Measurements from ENCODE around the gene ODC1. TPM values are rescaled to one million over a fixed set of nuclear protein-coding genes. Genes with fewer than 3 reads are reported as not detected.

The ODC1 gene
- total RNA-seq, 1 experiment from 2014 or later: 46.6 TPM

DNA sequence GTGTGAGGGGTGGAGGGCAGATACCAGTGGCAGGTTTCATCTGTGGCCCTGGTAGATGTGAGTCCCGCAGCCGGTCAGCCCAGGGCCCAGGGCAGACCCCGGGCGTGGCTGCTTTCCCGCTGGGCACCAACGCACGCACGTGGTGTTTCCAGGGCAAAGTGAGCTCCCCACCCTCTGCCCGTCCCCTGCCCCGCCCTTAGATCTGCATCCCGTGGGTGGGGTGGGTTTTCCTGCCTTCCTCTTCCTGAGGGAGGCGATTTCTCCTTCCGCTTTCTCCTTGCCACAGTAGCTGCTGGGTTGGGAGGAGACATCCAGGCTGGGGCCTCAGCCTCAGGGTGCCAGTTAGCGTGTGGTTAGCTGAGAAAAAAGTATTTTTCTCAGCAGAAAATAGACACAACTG lies 49.6 kb downstream of the ODC1 start:
- peaks cover 5% of the 10 kb centered on the region for H3K36me3 Mint-ChIP-seq
- H3K27ac Mint-ChIP-seq: no peak overlapping the region
- ChIA-PET POLR2A (no interaction called here), CTCF (interaction anchor here (0.6 to 3.1 kb wide), 2 partner anchors 10 to 74 kb away, joined by 3 to 20 read pairs; no protein-coding TSS in a partner anchor)
- H3K9me3 Mint-ChIP-seq: no peaks in the 10 kb centered on the region
- TF ChIP-seq, protein P1, sequence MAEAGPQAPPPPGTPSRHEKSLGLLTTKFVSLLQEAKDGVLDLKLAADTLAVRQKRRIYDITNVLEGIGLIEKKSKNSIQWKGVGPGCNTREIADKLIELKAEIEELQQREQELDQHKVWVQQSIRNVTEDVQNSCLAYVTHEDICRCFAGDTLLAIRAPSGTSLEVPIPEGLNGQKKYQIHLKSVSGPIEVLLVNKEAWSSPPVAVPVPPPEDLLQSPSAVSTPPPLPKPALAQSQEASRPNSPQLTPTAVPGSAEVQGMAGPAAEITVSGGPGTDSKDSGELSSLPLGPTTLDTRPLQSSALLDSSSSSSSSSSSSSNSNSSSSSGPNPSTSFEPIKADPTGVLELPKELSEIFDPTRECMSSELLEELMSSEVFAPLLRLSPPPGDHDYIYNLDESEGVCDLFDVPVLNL (CRISPR knock-in tag; IDR thresholded peaks at IDR 0.05; ENCODE audit: borderline replicate concordance, low read depth): no peak
- TF ChIP-seq ZNF281 (CRISPR knock-in tag; IDR thresholded peaks at IDR 0.05) (no peak), SP1 (CRISPR knock-in tag; conservative IDR thresholded peaks at IDR 0.05) (no peak), USF2 (CRISPR knock-in tag; IDR thresholded peaks at IDR 0.05) (no peak), SMAD3 (CRISPR knock-in tag; IDR thresholded peaks at IDR 0.05; ENCODE audit: borderline replicate concordance) (no peak)
- no peak overlapping the region for H3K4me3 Mint-ChIP-seq
- no peaks in the 10 kb centered on the region for H3K27me3 Mint-ChIP-seq (ENCODE audit: low read depth)
- DNase-seq (ENCODE audit: low spot score) (no peak), ATAC-seq (no peak)
- H3K4me1 Mint-ChIP-seq: peaks cover 18% of the 10 kb centered on the region

- POLR2A ChIA-PET: no interaction called here
- Mint-ChIP-seq H3K27ac (no peak overlapping the region), H3K36me3 (peaks cover 5% of the 10 kb centered on the region), H3K27me3 (ENCODE audit: low read depth) (no peaks in the 10 kb centered on the region), H3K9me3 (no peaks in the 10 kb centered on the region), H3K4me3 (no peak overlapping the region), H3K4me1 (peaks cover 24% of the 10 kb centered on the region)
- CTCF ChIA-PET: interaction anchor here (1.0 to 3.1 kb wide), 2 partner anchors 11 to 95 kb away, joined by 3 to 20 read pairs; partner anchors contain the start of gene HPCAL1
- DNase-seq (ENCODE audit: low spot score): no peak
- no peak for ATAC-seq
- TF ChIP-seq RORB (CRISPR knock-in tag; IDR thresholded peaks at IDR 0.05) (no peak), TEAD1 (CRISPR knock-in tag; IDR thresholded peaks at IDR 0.05) (no peak), KAT7 (CRISPR knock-in tag; IDR thresholded peaks at IDR 0.05; ENCODE audit: borderline replicate concordance) (no peak), ZNF219 (CRISPR knock-in tag; IDR thresholded peaks at IDR 0.05; ENCODE audit: borderline replicate concordance) (no peak), ZBTB21 (CRISPR knock-in tag; IDR thresholded peaks at IDR 0.05; ENCODE audit: borderline replicate concordance) (no peak), NFE2L1 (CRISPR knock-in tag; IDR thresholded peaks at IDR 0.05) (no peak), ATF6 (CRISPR knock-in tag; IDR thresholded peaks at IDR 0.05) (no peak), SOX15 (CRISPR knock-in tag; IDR thresholded peaks at IDR 0.05) (no peak), TCF7 (CRISPR knock-in tag; IDR thresholded peaks at IDR 0.05; ENCODE audit: low read depth) (no peak), ELF4 (CRISPR knock-in tag; IDR thresholded peaks at IDR 0.05; ENCODE audit: low read depth) (no peak), ARID4B (CRISPR knock-in tag; IDR thresholded peaks at IDR 0.05; ENCODE audit: borderline replicate concordance) (no peak)
- TF ChIP-seq, protein P2, sequence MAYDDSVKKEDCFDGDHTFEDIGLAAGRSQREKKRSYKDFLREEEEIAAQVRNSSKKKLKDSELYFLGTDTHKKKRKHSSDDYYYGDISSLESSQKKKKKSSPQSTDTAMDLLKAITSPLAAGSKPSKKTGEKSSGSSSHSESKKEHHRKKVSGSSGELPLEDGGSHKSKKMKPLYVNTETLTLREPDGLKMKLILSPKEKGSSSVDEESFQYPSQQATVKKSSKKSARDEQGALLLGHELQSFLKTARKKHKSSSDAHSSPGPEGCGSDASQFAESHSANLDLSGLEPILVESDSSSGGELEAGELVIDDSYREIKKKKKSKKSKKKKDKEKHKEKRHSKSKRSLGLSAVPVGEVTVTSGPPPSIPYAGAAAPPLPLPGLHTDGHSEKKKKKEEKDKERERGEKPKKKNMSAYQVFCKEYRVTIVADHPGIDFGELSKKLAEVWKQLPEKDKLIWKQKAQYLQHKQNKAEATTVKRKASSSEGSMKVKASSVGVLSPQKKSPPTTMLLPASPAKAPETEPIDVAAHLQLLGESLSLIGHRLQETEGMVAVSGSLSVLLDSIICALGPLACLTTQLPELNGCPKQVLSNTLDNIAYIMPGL (CRISPR knock-in tag; IDR thresholded peaks at IDR 0.05): no peak
- TF ChIP-seq, protein P3, sequence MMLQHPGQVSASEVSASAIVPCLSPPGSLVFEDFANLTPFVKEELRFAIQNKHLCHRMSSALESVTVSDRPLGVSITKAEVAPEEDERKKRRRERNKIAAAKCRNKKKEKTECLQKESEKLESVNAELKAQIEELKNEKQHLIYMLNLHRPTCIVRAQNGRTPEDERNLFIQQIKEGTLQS (CRISPR knock-in tag; conservative IDR thresholded peaks at IDR 0.05): no peak
- TF ChIP-seq, protein P4, sequence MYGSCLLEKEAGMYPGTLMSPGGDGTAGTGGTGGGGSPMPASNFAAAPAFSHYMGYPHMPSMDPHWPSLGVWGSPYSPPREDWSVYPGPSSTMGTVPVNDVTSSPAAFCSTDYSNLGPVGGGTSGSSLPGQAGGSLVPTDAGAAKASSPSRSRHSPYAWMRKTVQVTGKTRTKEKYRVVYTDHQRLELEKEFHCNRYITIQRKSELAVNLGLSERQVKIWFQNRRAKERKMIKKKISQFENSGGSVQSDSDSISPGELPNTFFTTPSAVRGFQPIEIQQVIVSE (CRISPR knock-in tag; IDR thresholded peaks at IDR 0.05; ENCODE audit: borderline replicate concordance): no peak
- TF ChIP-seq, protein P1 (CRISPR knock-in tag; IDR thresholded peaks at IDR 0.05; ENCODE audit: borderline replicate concordance, low read depth): no peak
Measured at GRCh38 chr2:10397878-10398277, 50.2 kb downstream of the ODC1 start.
